Thyroid gland (tissue), 4 donors: Measurements from ENCODE around the gene SKI. TPM values are rescaled to one million over a fixed set of nuclear protein-coding genes. Genes with fewer than 3 reads are reported as not detected.

ENCODE experiments used
- DNase-seq, 2 donors: peaks; one replicate each; pipeline ENCODE4 v3.0.0-alpha.2; 2019
- H3K27ac ChIP-seq, 3 donors: fragments of 200-600 bp; sonication (generic); 1 replicate in 2 of 3; 2 replicates in 1 of 3; pipeline ENCODE4 v1.5.1; 2016 to 2019; ENCODE audit warnings: mild to moderate bottlenecking in 1 of 3, moderate library complexity in 1 of 3
- H3K27me3 ChIP-seq: fragments of 200-600 bp; sonication (generic); one replicate; pipeline ENCODE4 v1.5.1; 2019
- H3K36me3 ChIP-seq, 2 donors: fragments of 200-600 bp; sonication (generic); one replicate each; pipeline ENCODE4 v1.5.1; 2016 to 2019
- H3K4me1 ChIP-seq, 2 donors: fragments of 200-600 bp; sonication (generic); one replicate each; pipeline ENCODE4 v1.5.1; 2017 to 2019
- H3K4me3 ChIP-seq, 3 donors: fragments of 200-600 bp; sonication (generic); replicated peaks in 1 of 3; 1 replicate in 2 of 3; 2 replicates in 1 of 3; pipeline ENCODE4 v1.5.1; 2016; ENCODE audit warnings: mild to moderate bottlenecking in 1 of 3
- H3K9me3 ChIP-seq: fragments of 200-600 bp; sonication (generic); one replicate; pipeline ENCODE4 v1.5.1; 2017
- CTCF ChIP-seq, 6 experiments: fragments of 200-600 bp in 3 of 6; fragments of 450-650 bp in 3 of 6; sonication (generic) in 3 of 6; IDR thresholded peaks; one replicate each; pipeline ENCODE4 v1.5.1; 2016 to 2019; ENCODE audit warnings: antibody characterized with exemption in 6 of 6, mild to moderate bottlenecking in 2 of 6, inconsistent platforms in 1 of 6, moderate library complexity in 1 of 6
- POLR2A ChIP-seq, 2 donors: fragments of 450-650 bp; IDR thresholded peaks; one replicate each; pipeline ENCODE4 v1.6.1; 2017; ENCODE audit warnings: antibody characterized with exemption in 2 of 2, mild to moderate bottlenecking in 2 of 2, moderate library complexity in 1 of 2
- WGBS, 2 donors: methylation state at CpG; one replicate each; pipeline ENCODE4 v1.1.5; 2017; 5-methylcytosine and 5-hydroxymethylcytosine counted together
- intact Hi-C: fragments of 100-400 bp; cut with DNase I; formaldehyde crosslinking; loops from one replicate; pipeline ENCODE4 v1.15.1; 2023
- total RNA-seq, 4 donors: library from RNA; depleted of rRNA; stranded (reverse); fragments of >200 nt; gene quantifications; one replicate each; pipeline ENCODE4 v1.2.3, GENCODE V29; 2016

The SKI gene
- total RNA-seq, 4 donors from 2014 or later, result 31.4 to 59.6 (median 39.9) TPM

GRCh38 chr1:2181271-2181670 is 46.8 kb upstream of the SKI start:
- intact Hi-C loops, result no loop called here
- Histone ChIP-seq H3K4me1 (no peaks in the 10 kb centered on the region), H3K36me3 (peaks cover 5 to 17% of the 10 kb centered on the region in 2 donors), H3K4me3 (no peak overlapping the region), H3K27ac (no peak overlapping the region), H3K27me3 (no peaks in the 10 kb centered on the region), H3K9me3 (no peaks in the 10 kb centered on the region)
- DNase-seq, result no peak
- 94% methylated on average over 13 to 14 of the region's 14 CpGs for WGBS, 2 donors
- no peak for TF ChIP-seq CTCF (IDR thresholded peaks at IDR 0.05)
- no peak for TF ChIP-seq POLR2A (IDR thresholded peaks at IDR 0.05)

- WGBS, 2 donors, result 91 to 92% methylated on average over 11 of the region's 11 CpGs
- Histone ChIP-seq H3K36me3 (peaks cover 5 to 17% of the 10 kb centered on the region in 2 donors), H3K9me3 (no peaks in the 10 kb centered on the region), H3K4me3 (no peak overlapping the region), H3K27me3 (no peaks in the 10 kb centered on the region), H3K4me1 (no peaks in the 10 kb centered on the region), H3K27ac (no peak overlapping the region)
- intact Hi-C loops, result no loop called here
- TF ChIP-seq CTCF (IDR thresholded peaks at IDR 0.05), result no peak
- TF ChIP-seq POLR2A (IDR thresholded peaks at IDR 0.05), result no peak
- no peak for DNase-seq
These were observed 46.4 kb upstream of the SKI start for GRCh38 chr1:2181752-2182151.

- no peaks in the 10 kb centered on the region for H3K27me3 ChIP-seq
- no peak overlapping the region for H3K4me3 ChIP-seq
- no peak for DNase-seq
- H3K36me3 ChIP-seq, result peaks cover 5 to 17% of the 10 kb centered on the region in 2 donors
- WGBS, 2 donors, result 94% methylated on average over 9 to 10 of the region's 13 CpGs
- no peaks in the 10 kb centered on the region for H3K4me1 ChIP-seq
- intact Hi-C loops, result no loop called here
- TF ChIP-seq CTCF (IDR thresholded peaks at IDR 0.05), result no peak
- TF ChIP-seq POLR2A (IDR thresholded peaks at IDR 0.05), result no peak
- H3K27ac ChIP-seq, result no peak overlapping the region
- H3K9me3 ChIP-seq, result no peaks in the 10 kb centered on the region
These were observed 45.7 kb upstream of the SKI start for GRCh38 chr1:2182376-2182775.

- DNase-seq, result no peak
- Histone ChIP-seq H3K27me3 (no peaks in the 10 kb centered on the region), H3K9me3 (no peaks in the 10 kb centered on the region), H3K27ac (no peak overlapping the region), H3K4me3 (no peak overlapping the region), H3K4me1 (peaks cover 0 to under 1% of the 10 kb centered on the region in 2 donors), H3K36me3 (peaks cover 5 to 15% of the 10 kb centered on the region in 2 donors)
- 95 to 98% methylated on average over 8 to 13 of the region's 15 CpGs for WGBS, 2 donors
- TF ChIP-seq CTCF (IDR thresholded peaks at IDR 0.05), result no peak
- no peak for TF ChIP-seq POLR2A (IDR thresholded peaks at IDR 0.05)
- intact Hi-C loops, result no loop called here
These were observed 44.2 kb upstream of the SKI start for GRCh38 chr1:2183937-2184334.

GRCh38 chr1:2184531-2184930 is 43.6 kb upstream of the SKI start:
- 88% methylated on average over 11 to 15 of the region's 18 CpGs for WGBS, 2 donors
- Histone ChIP-seq H3K4me3 (no peak overlapping the region), H3K27ac (no peak overlapping the region), H3K9me3 (no peaks in the 10 kb centered on the region), H3K36me3 (peaks cover 5 to 15% of the 10 kb centered on the region in 2 donors), H3K4me1 (peaks cover 0 to 4% of the 10 kb centered on the region in 2 donors), H3K27me3 (no peaks in the 10 kb centered on the region)
- DNase-seq, result no peak
- TF ChIP-seq POLR2A (IDR thresholded peaks at IDR 0.05), result no peak
- TF ChIP-seq CTCF (IDR thresholded peaks at IDR 0.05), result no peak
- intact Hi-C loops, result no loop called here
